WTC11 (cell line): ENCODE results near the gene CMTM7. TPM values are rescaled to one million over a fixed set of nuclear protein-coding genes. Genes with fewer than 3 reads are reported as not detected.
A peak's percentile ranks its signal among the peaks of the same experiment; 100 is the strongest.

Source experiments
- ATAC-seq: fragments of 200-7000 bp; cut with Tn5 transposase; 2 replicates; pipeline ENCODE4 v1.10.0; 2021; ENCODE audit warnings: mild to moderate bottlenecking, moderate library complexity
- CTCF ChIA-PET: fragments of 300-600 bp; sonication (Branson Sonifier 250); formaldehyde crosslinking; loops from one replicate; lab custom pipeline; 2021; ENCODE audit warnings: antibody characterized with exemption; lab: Charles Lee
- POLR2A ChIA-PET: fragments of 350-600 bp; sonication (Branson Sonifier 250); formaldehyde crosslinking; loops from one replicate; lab custom pipeline; 2021; ENCODE audit warnings: antibody characterized with exemption; lab: Charles Lee
- DNase-seq: peaks from one replicate; pipeline ENCODE4 v3.0.0; 2021; ENCODE audit warnings: low spot score
- H3K27ac Mint-ChIP-seq: 2 replicates; pipeline ENCODE4 v1.8.0; 2021; ENCODE audit warnings: mixed read lengths
- H3K27me3 Mint-ChIP-seq: 2 replicates; pipeline ENCODE4 v1.8.0; 2021; ENCODE audit warnings: low read depth, mild to moderate bottlenecking, moderate library complexity, mixed read lengths
- H3K36me3 Mint-ChIP-seq: 2 replicates; pipeline ENCODE4 v1.8.0; 2021; ENCODE audit warnings: mixed read lengths
- H3K4me1 Mint-ChIP-seq: 2 replicates; pipeline ENCODE4 v1.8.0; 2022; ENCODE audit warnings: mixed read lengths
- H3K4me3 Mint-ChIP-seq: 2 replicates; pipeline ENCODE4 v1.8.0; 2021; ENCODE audit warnings: mild to moderate bottlenecking, moderate library complexity, mixed read lengths
- H3K9me3 Mint-ChIP-seq: 2 replicates; pipeline ENCODE4 v1.8.0; 2021; ENCODE audit warnings: mixed read lengths
- AR ChIP-seq: fragments of 250-450 bp; sonication (Bioruptor Pico); IDR thresholded peaks from 2 replicates; pipeline ENCODE4 v1.9.0; 2021; ENCODE audit warnings: mild to moderate bottlenecking
- ELF4 ChIP-seq: sonication (generic); formaldehyde crosslinking; IDR thresholded peaks from 2 replicates; pipeline ENCODE4 v1.8.1; 2022; ENCODE audit warnings: low read depth, mild to moderate bottlenecking, moderate library complexity, missing genetic modification reagents
- EMX1 ChIP-seq: fragments of 250-450 bp; sonication (Bioruptor Pico); IDR thresholded peaks from 2 replicates; pipeline ENCODE4 v1.8.0; 2021; ENCODE audit warnings: mild to moderate bottlenecking
- ESRRA ChIP-seq: sonication (generic); formaldehyde crosslinking; IDR thresholded peaks from 2 replicates; pipeline ENCODE4 v1.8.1; 2022; ENCODE audit warnings: mild to moderate bottlenecking, missing genetic modification reagents, borderline replicate concordance
- ETV6 ChIP-seq: sonication (generic); formaldehyde crosslinking; IDR thresholded peaks from 2 replicates; pipeline ENCODE4 v1.8.1; 2022; ENCODE audit warnings: mild to moderate bottlenecking, missing genetic modification reagents
- FOXP1 ChIP-seq: sonication (generic); formaldehyde crosslinking; IDR thresholded peaks from 2 replicates; pipeline ENCODE4 v1.8.0; 2022; ENCODE audit warnings: missing genetic modification reagents, mild to moderate bottlenecking, moderate library complexity, borderline replicate concordance
- IRF2 ChIP-seq: sonication (generic); formaldehyde crosslinking; IDR thresholded peaks from 2 replicates; pipeline ENCODE4 v1.8.0; 2022; ENCODE audit warnings: low read depth, missing genetic modification reagents, borderline replicate concordance
- JAZF1 ChIP-seq: fragments of 250-450 bp; sonication (Bioruptor Pico); IDR thresholded peaks from 2 replicates; pipeline ENCODE4 v1.9.0; 2021; ENCODE audit warnings: moderate library complexity, mild to moderate bottlenecking, inconsistent platforms
- JUN ChIP-seq: sonication (generic); formaldehyde crosslinking; IDR thresholded peaks from 2 replicates; pipeline ENCODE4 v1.8.0; 2023; ENCODE audit warnings: mild to moderate bottlenecking, missing genetic modification reagents
- KAT7 ChIP-seq: sonication (generic); formaldehyde crosslinking; IDR thresholded peaks from 2 replicates; pipeline ENCODE4 v1.8.1; 2023; ENCODE audit warnings: missing genetic modification reagents, mild to moderate bottlenecking, borderline replicate concordance
- MXD4 ChIP-seq: fragments of 250-450 bp; sonication (Bioruptor Pico); IDR thresholded peaks from 2 replicates; pipeline ENCODE4 v1.8.0; 2021; ENCODE audit warnings: mild to moderate bottlenecking, moderate library complexity, borderline replicate concordance
- NFE2L1 ChIP-seq: sonication (generic); formaldehyde crosslinking; IDR thresholded peaks from 2 replicates; pipeline ENCODE4 v1.8.1; 2023; ENCODE audit warnings: missing genetic modification reagents
- OVOL2 ChIP-seq: fragments of 250-450 bp; sonication (Bioruptor Pico); IDR thresholded peaks from 2 replicates; pipeline ENCODE4 v1.9.0; 2021; ENCODE audit warnings: mild to moderate bottlenecking, borderline replicate concordance
- PRDM15 ChIP-seq: sonication (generic); formaldehyde crosslinking; IDR thresholded peaks from 2 replicates; pipeline ENCODE4 v1.8.0; 2022; ENCODE audit warnings: missing genetic modification reagents
- SMAD4 ChIP-seq: sonication (generic); formaldehyde crosslinking; IDR thresholded peaks from 2 replicates; pipeline ENCODE4 v1.8.0; 2022; ENCODE audit warnings: mild to moderate bottlenecking, missing genetic modification reagents
- ZBTB21 ChIP-seq: sonication (generic); formaldehyde crosslinking; IDR thresholded peaks from 2 replicates; pipeline ENCODE4 v1.8.1; 2023; ENCODE audit warnings: mild to moderate bottlenecking, missing genetic modification reagents, borderline replicate concordance
- ZNF138 ChIP-seq: sonication (generic); formaldehyde crosslinking; conservative IDR thresholded peaks from 2 replicates; pipeline ENCODE4 v1.8.1; 2022; ENCODE audit warnings: mild to moderate bottlenecking, moderate library complexity, missing genetic modification reagents
- ZNF263 ChIP-seq: sonication (generic); formaldehyde crosslinking; IDR thresholded peaks from 2 replicates; pipeline ENCODE4 v1.8.1; 2022; ENCODE audit warnings: low read depth, mild to moderate bottlenecking, moderate library complexity, missing genetic modification reagents
- total RNA-seq: library from RNA; stranded (reverse); gene quantifications from 3 replicates; pipeline ENCODE4 v1.2.3, GENCODE V29; 2021
- TF ChIP-seq, protein P1 (sequence below): fragments of 250-450 bp; sonication (Bioruptor Pico); IDR thresholded peaks from 2 replicates; pipeline ENCODE4 v1.9.0; 2021; ENCODE audit warnings: moderate library complexity, mild to moderate bottlenecking, inconsistent platforms, borderline replicate concordance
- TF ChIP-seq, protein P2 (sequence below): sonication (generic); formaldehyde crosslinking; IDR thresholded peaks from 2 replicates; pipeline ENCODE4 v1.8.1; 2023; ENCODE audit warnings: mild to moderate bottlenecking, missing genetic modification reagents, moderate library complexity
- TF ChIP-seq, protein P3 (sequence below): sonication (generic); formaldehyde crosslinking; IDR thresholded peaks from 2 replicates; pipeline ENCODE4 v1.8.1; 2022; ENCODE audit warnings: low read depth, missing genetic modification reagents, borderline replicate concordance
- TF ChIP-seq, protein P4 (sequence below): sonication (generic); formaldehyde crosslinking; IDR thresholded peaks from 2 replicates; pipeline ENCODE4 v1.8.1; 2023; ENCODE audit warnings: mild to moderate bottlenecking, missing genetic modification reagents, borderline replicate concordance

The CMTM7 gene
- total RNA-seq, 1 experiment from 2014 or later = 23.4 TPM

DNA sequence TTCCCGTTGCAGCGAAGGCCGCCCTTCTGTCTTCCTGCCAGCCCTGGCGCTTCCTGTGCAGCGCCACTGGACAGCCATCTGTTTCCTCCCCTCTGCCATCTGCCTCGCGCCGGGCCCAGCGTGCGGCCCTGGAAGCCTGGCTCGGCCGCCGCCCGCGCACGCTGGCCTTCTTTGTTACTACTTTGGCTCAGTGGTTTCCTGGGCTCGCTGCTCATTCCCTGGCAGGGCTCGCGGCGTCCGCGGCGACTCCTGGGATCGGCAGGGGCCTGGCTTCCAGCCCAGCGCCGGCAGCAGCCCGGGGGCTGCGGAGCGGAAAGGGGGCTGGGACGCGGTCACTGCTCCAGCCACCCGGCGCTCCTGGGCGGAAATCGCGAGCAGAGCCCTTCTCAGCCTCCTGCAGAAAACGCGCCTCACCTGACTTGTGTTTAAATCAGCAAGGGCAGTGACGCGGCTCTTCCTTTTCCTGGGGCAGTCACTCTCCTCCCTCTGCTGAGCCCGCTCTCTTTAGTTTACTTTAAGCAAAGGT lies 10.0 kb downstream of the CMTM7 start:
- ATAC-seq (peak; percentile 76), DNase-seq (peak; percentile 74)
- Mint-ChIP-seq H3K36me3 (peaks cover 11% of the 10 kb centered on the region), H3K4me3 (peak overlapping the region; percentile 63), H3K4me1 (peaks cover 36% of the 10 kb centered on the region), H3K27ac (peak overlapping the region; percentile 94), H3K9me3 (peaks cover 7% of the 10 kb centered on the region; the same call in 1 of the 2 replicates), H3K27me3 (no peaks in the 10 kb centered on the region)
- ChIA-PET CTCF (interaction anchor here (1.0 to 1.4 kb wide), 2 partner anchors 27 to 66 kb away, joined by 7 to 11 read pairs; no protein-coding TSS in a partner anchor), POLR2A (interaction anchor here (1.4 kb wide), 1 partner anchor 22 kb away, joined by 6 read pairs; no protein-coding TSS in a partner anchor)
- TF ChIP-seq JUN (CRISPR knock-in tag) (no peak), IRF2 (CRISPR knock-in tag) (no peak), MXD4 (CRISPR knock-in tag) (no peak), AR (CRISPR knock-in tag) (no peak), JAZF1 (CRISPR knock-in tag) (no peak), KAT7 (no peak), EMX1 (0 out of 2 replicates have a peak, but pooled peaks have one; percentile 59), ESRRA (CRISPR knock-in tag) (no peak), NFE2L1 (CRISPR knock-in tag) (no peak), OVOL2 (CRISPR knock-in tag) (no peak), ELF4 (CRISPR knock-in tag) (peak; percentile 40; the same call in 1 of the 2 replicates), ZNF138 (CRISPR knock-in tag) (0 out of 2 replicates have a peak, but pooled peaks have one; percentile 73), PRDM15 (no peak), ZNF263 (no peak), ZBTB21 (CRISPR knock-in tag) (peak; percentile 62; the same call in 1 of the 2 replicates), FOXP1 (CRISPR knock-in tag) (peak; percentile 41; the same call in 1 of the 2 replicates), SMAD4 (no peak), ETV6 (CRISPR knock-in tag) (peak; percentile 15; the same call in 1 of the 2 replicates)
- TF ChIP-seq, protein P1, sequence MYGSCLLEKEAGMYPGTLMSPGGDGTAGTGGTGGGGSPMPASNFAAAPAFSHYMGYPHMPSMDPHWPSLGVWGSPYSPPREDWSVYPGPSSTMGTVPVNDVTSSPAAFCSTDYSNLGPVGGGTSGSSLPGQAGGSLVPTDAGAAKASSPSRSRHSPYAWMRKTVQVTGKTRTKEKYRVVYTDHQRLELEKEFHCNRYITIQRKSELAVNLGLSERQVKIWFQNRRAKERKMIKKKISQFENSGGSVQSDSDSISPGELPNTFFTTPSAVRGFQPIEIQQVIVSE (CRISPR knock-in tag) = no peak
- TF ChIP-seq, protein P2, sequence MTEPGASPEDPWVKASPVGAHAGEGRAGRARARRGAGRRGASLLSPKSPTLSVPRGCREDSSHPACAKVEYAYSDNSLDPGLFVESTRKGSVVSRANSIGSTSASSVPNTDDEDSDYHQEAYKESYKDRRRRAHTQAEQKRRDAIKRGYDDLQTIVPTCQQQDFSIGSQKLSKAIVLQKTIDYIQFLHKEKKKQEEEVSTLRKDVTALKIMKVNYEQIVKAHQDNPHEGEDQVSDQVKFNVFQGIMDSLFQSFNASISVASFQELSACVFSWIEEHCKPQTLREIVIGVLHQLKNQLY (CRISPR knock-in tag) = no peak
- TF ChIP-seq, protein P3, sequence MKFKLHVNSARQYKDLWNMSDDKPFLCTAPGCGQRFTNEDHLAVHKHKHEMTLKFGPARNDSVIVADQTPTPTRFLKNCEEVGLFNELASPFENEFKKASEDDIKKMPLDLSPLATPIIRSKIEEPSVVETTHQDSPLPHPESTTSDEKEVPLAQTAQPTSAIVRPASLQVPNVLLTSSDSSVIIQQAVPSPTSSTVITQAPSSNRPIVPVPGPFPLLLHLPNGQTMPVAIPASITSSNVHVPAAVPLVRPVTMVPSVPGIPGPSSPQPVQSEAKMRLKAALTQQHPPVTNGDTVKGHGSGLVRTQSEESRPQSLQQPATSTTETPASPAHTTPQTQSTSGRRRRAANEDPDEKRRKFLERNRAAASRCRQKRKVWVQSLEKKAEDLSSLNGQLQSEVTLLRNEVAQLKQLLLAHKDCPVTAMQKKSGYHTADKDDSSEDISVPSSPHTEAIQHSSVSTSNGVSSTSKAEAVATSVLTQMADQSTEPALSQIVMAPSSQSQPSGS = no peak
- TF ChIP-seq, protein P4, sequence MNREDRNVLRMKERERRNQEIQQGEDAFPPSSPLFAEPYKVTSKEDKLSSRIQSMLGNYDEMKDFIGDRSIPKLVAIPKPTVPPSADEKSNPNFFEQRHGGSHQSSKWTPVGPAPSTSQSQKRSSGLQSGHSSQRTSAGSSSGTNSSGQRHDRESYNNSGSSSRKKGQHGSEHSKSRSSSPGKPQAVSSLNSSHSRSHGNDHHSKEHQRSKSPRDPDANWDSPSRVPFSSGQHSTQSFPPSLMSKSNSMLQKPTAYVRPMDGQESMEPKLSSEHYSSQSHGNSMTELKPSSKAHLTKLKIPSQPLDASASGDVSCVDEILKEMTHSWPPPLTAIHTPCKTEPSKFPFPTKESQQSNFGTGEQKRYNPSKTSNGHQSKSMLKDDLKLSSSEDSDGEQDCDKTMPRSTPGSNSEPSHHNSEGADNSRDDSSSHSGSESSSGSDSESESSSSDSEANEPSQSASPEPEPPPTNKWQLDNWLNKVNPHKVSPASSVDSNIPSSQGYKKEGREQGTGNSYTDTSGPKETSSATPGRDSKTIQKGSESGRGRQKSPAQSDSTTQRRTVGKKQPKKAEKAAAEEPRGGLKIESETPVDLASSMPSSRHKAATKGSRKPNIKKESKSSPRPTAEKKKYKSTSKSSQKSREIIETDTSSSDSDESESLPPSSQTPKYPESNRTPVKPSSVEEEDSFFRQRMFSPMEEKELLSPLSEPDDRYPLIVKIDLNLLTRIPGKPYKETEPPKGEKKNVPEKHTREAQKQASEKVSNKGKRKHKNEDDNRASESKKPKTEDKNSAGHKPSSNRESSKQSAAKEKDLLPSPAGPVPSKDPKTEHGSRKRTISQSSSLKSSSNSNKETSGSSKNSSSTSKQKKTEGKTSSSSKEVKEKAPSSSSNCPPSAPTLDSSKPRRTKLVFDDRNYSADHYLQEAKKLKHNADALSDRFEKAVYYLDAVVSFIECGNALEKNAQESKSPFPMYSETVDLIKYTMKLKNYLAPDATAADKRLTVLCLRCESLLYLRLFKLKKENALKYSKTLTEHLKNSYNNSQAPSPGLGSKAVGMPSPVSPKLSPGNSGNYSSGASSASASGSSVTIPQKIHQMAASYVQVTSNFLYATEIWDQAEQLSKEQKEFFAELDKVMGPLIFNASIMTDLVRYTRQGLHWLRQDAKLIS (CRISPR knock-in tag) = no peak
